ENCODE results near the gene ATXN10.

DNA sequence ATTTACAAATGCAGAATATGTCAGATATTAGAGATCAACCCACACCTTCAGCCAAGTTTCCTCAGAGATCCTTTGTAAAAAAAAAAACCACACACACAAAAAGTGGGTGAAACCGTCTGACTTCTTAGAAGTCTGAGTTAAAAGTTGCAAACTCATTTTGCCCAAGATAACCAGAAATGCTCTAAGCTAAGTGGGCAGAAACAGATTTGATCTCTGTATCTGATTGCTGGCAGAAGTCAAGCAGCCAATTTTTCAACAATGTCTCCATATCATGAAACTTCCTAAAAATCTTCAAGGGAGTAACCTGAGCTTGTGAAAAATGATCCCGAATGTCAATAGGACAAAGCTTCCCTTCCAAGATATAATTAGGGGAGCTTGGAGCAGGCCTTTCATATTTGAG is 28.6 kb upstream of the ATXN10 start:
- TF ChIP-seq GATA2 (IDR thresholded peaks at IDR 0.05; ENCODE audit: low read depth, low read length): no peak
- TF ChIP-seq GATA3 (IDR thresholded peaks at IDR 0.05; ENCODE audit: low read depth, low read length): no peak
